Liver (tissue), 9 donors: Measurements from ENCODE around the gene KDM6A. TPM values are rescaled to one million over a fixed set of nuclear protein-coding genes. Genes with fewer than 3 reads are reported as not detected.

Source experiments
- DNase-seq: peaks from one replicate; pipeline ENCODE4 v3.0.0-alpha.2; 2017; ENCODE audit warnings: low spot score
- H3K27ac ChIP-seq, 2 donors: one replicate each; pipeline ENCODE4 v1.7.0; 2013; ENCODE audit warnings: inconsistent platforms in 2 of 2, low read length in 2 of 2, control low read depth in 1 of 2, low read depth in 1 of 2, mild to moderate bottlenecking in 1 of 2
- H3K27me3 ChIP-seq, 4 donors: one replicate each; pipeline versions ENCODE4 v1.6.1 to v1.7.0; 2013; ENCODE audit warnings: low read length in 3 of 4, inconsistent platforms in 1 of 4, mild to moderate bottlenecking in 1 of 4, moderate library complexity in 1 of 4; ENCODE audit not compliant: control insufficient read depth in 4 of 4, insufficient read depth in 4 of 4
- H3K36me3 ChIP-seq, 4 donors: one replicate each; pipeline versions ENCODE4 v1.6.1 to v1.7.0; 2013; ENCODE audit warnings: low read length in 3 of 4, mild to moderate bottlenecking in 3 of 4, low read depth in 1 of 4, moderate library complexity in 1 of 4; ENCODE audit not compliant: control insufficient read depth in 4 of 4, insufficient read depth in 3 of 4
- H3K4me1 ChIP-seq, 4 donors: one replicate each; pipeline versions ENCODE4 v1.6.1 to v1.7.0; 2013; ENCODE audit warnings: low read length in 3 of 4, mild to moderate bottlenecking in 3 of 4, moderate library complexity in 1 of 4; ENCODE audit not compliant: control insufficient read depth in 4 of 4, insufficient read depth in 4 of 4
- H3K4me3 ChIP-seq, 3 donors: one replicate each; pipeline versions ENCODE4 v1.6.1 to v1.7.0; 2013; ENCODE audit warnings: low read length in 3 of 3, control low read depth in 1 of 3, low read depth in 1 of 3, mild to moderate bottlenecking in 1 of 3
- H3K9ac ChIP-seq, 2 donors: one replicate each; pipeline ENCODE4 v1.7.0; 2013; ENCODE audit warnings: low read length in 2 of 2, mild to moderate bottlenecking in 2 of 2, moderate library complexity in 2 of 2, control low read depth in 1 of 2, low read depth in 1 of 2
- H3K9me3 ChIP-seq, 4 donors: one replicate each; pipeline versions ENCODE4 v1.6.1 to v1.7.0; 2013; ENCODE audit warnings: low read length in 3 of 4; ENCODE audit not compliant: control insufficient read depth in 4 of 4
- ATF3 ChIP-seq: IDR thresholded peaks from 2 replicates; pipeline ENCODE4 v1.6.1; 2016; ENCODE audit warnings: antibody characterized with exemption
- CTCF ChIP-seq: fragments of 150-350 bp; IDR thresholded peaks from 2 replicates; pipeline ENCODE4 v1.5.1; 2017; ENCODE audit warnings: improper control_type of control experiment, low read depth, low read length; ENCODE audit not compliant: missing input control
- EGR1 ChIP-seq, 2 donors: IDR thresholded peaks; 2 replicates each; pipeline ENCODE4 v1.6.1; 2016 to 2018; ENCODE audit warnings: antibody characterized with exemption in 2 of 2, low read depth in 2 of 2
- FOXA1 ChIP-seq: IDR thresholded peaks from 2 replicates; pipeline ENCODE4 v1.6.1; 2016; ENCODE audit warnings: antibody characterized with exemption
- FOXA2 ChIP-seq: IDR thresholded peaks from 2 replicates; pipeline ENCODE4 v1.6.1; 2016; ENCODE audit warnings: antibody characterized with exemption
- GABPA ChIP-seq, 2 donors: IDR thresholded peaks in 1 of 2; conservative IDR thresholded peaks in 1 of 2; 2 replicates each; pipeline ENCODE4 v1.6.1; 2016; ENCODE audit warnings: antibody characterized with exemption in 2 of 2, mild to moderate bottlenecking in 1 of 2, moderate library complexity in 1 of 2
- HNF4A ChIP-seq, 2 donors: conservative IDR thresholded peaks; 2 replicates each; pipeline ENCODE4 v1.6.1; 2016; ENCODE audit warnings: antibody characterized with exemption in 2 of 2, mild to moderate bottlenecking in 2 of 2
- HNF4G ChIP-seq: IDR thresholded peaks from 2 replicates; pipeline ENCODE4 v1.6.1; 2016; ENCODE audit warnings: antibody characterized with exemption
- JUND ChIP-seq, 2 donors: IDR thresholded peaks; 2 replicates each; pipeline ENCODE4 v1.6.1; 2016; ENCODE audit warnings: antibody characterized with exemption in 2 of 2
- MAX ChIP-seq: IDR thresholded peaks from 2 replicates; pipeline ENCODE4 v1.6.1; 2016; ENCODE audit warnings: antibody characterized with exemption
- NR2F2 ChIP-seq: IDR thresholded peaks from 2 replicates; pipeline ENCODE4 v1.6.1; 2016; ENCODE audit warnings: antibody characterized with exemption
- RAD21 ChIP-seq, 2 donors: IDR thresholded peaks; 2 replicates each; pipeline ENCODE4 v1.6.1; 2016; ENCODE audit warnings: antibody characterized with exemption in 2 of 2, mild to moderate bottlenecking in 2 of 2
- REST ChIP-seq: IDR thresholded peaks from 2 replicates; pipeline ENCODE4 v1.6.1; 2016; ENCODE audit warnings: antibody characterized with exemption, mild to moderate bottlenecking
- RXRA ChIP-seq, 2 donors: IDR thresholded peaks; 2 replicates each; pipeline ENCODE4 v1.6.1; 2017 to 2018; ENCODE audit warnings: antibody characterized with exemption in 2 of 2, mild to moderate bottlenecking in 1 of 2
- SP1 ChIP-seq: IDR thresholded peaks from 2 replicates; pipeline ENCODE4 v1.6.1; 2018; ENCODE audit warnings: antibody characterized with exemption, mild to moderate bottlenecking
- TAF1 ChIP-seq: conservative IDR thresholded peaks from 2 replicates; pipeline ENCODE4 v1.6.1; 2016; ENCODE audit warnings: antibody characterized with exemption, mild to moderate bottlenecking
- YY1 ChIP-seq: IDR thresholded peaks from 2 replicates; pipeline ENCODE4 v1.6.1; 2016; ENCODE audit warnings: antibody characterized with exemption, mild to moderate bottlenecking
- ZBTB33 ChIP-seq: IDR thresholded peaks from 2 replicates; pipeline ENCODE4 v1.6.1; 2016; ENCODE audit warnings: antibody characterized with exemption
- WGBS: extraction: QIAGEN DNeasy Blood & Tissue Kit; methylation state at CpG from one replicate; pipeline ENCODE4 v1.1.7; 2013; 5-methylcytosine and 5-hydroxymethylcytosine counted together
- polyA plus RNA-seq, 2 donors: library from polyadenylated mRNA; stranded (reverse) in 1 of 2; unstranded in 1 of 2; fragments of 200-250 nt in 1 of 2; fragments of >200 nt in 1 of 2; fragmentation: Nextera tagmentation in 1 of 2; extraction: Ambion mirVana in 1 of 2; gene quantifications; one replicate each; pipeline versions ENCODE4 v1.2.1 to v1.2.3, GENCODE V29; 2013 to 2015
- total RNA-seq, 2 donors: library from RNA; depleted of rRNA; stranded (reverse); fragments of >200 nt; gene quantifications; one replicate each; pipeline ENCODE4 v1.2.3, GENCODE V29; 2014
- donor health status: healthy.
- donor health status: healthy.
- donor health status: healthy.
- donor health status: healthy.
- donor health status: healthy.

Gene KDM6A
- total and polyA plus RNA-seq, 4 donors = 5.3 to 30.2 (median 18.2) TPM

GRCh38 chrX:44876086-44876485 is 3.1 kb downstream of the KDM6A start:
- peak overlapping the region in 1 of 3 donors; percentile 11 for H3K4me3 ChIP-seq
- DNase-seq = no peak
- no peaks in the 10 kb centered on the region for H3K36me3 ChIP-seq
- no peak overlapping the region for H3K27ac ChIP-seq
- no peaks in the 10 kb centered on the region for H3K9me3 ChIP-seq
- WGBS = 39% methylated on average over 4 of the region's 4 CpGs
- H3K4me1 ChIP-seq = peaks cover 0 to 30% (median 23%) of the 10 kb centered on the region in 4 donors
- peak overlapping the region in 1 of 2 donors; percentile 59 for H3K9ac ChIP-seq
- TF ChIP-seq RAD21 (IDR thresholded peaks at IDR 0.05) (no peak), REST (no peak)
- H3K27me3 ChIP-seq = no peaks in the 10 kb centered on the region

- DNase-seq = no peak
- peaks cover 0 to 31% (median 22%) of the 10 kb centered on the region in 4 donors for H3K4me1 ChIP-seq
- no peaks in the 10 kb centered on the region for H3K9me3 ChIP-seq
- H3K27ac ChIP-seq = no peak overlapping the region
- no peaks in the 10 kb centered on the region for H3K27me3 ChIP-seq
- 83% methylated on average over 19 of the region's 19 CpGs for WGBS
- H3K9ac ChIP-seq = no peak overlapping the region
- no peaks in the 10 kb centered on the region for H3K36me3 ChIP-seq
- H3K4me3 ChIP-seq = no peak overlapping the region
- TF ChIP-seq YY1 (no peak), FOXA1 (no peak), SP1 (no peak), CTCF (no peak), MAX (no peak), HNF4G (no peak), NR2F2 (no peak), TAF1 (no peak), HNF4A (conservative IDR thresholded peaks at IDR 0.05) (no peak), ATF3 (no peak), REST (no peak), RXRA (IDR thresholded peaks at IDR 0.05) (no peak), FOXA2 (no peak), GABPA (IDR thresholded peaks at IDR 0.05 in 1 of 2, conservative IDR thresholded peaks at IDR 0.05 in 1 of 2) (no peak), ZBTB33 (no peak), EGR1 (IDR thresholded peaks at IDR 0.05; ENCODE audit: low read depth in 2 of 2) (no peak), RAD21 (IDR thresholded peaks at IDR 0.05) (no peak), JUND (IDR thresholded peaks at IDR 0.05) (no peak)
These were observed 3.8 kb downstream of the KDM6A start for GRCh38 chrX:44876767-44877166.
